Measurements from ENCODE around the gene FAM227A.
"Not testable (repeated sequence)": the region's sequence is repeated elsewhere in the genome, so short reads cannot be mapped to it uniquely, and the experiment has no call there.

FAM227A gene

GRCh38 chr22:38612217-38613006, 43.8 kb downstream of the FAM227A start:
- no peak overlapping the region for H3K4me3 Mint-ChIP-seq
- no peak overlapping the region for H3K27ac Mint-ChIP-seq
- H3K9me3 Mint-ChIP-seq: no peaks in the 10 kb centered on the region
- H3K4me1 Mint-ChIP-seq (ENCODE audit: low read depth): no peaks in the 10 kb centered on the region
- peaks cover 9% of the 10 kb centered on the region for H3K27me3 Mint-ChIP-seq (ENCODE audit: low read depth)
- no peak for DNase-seq (ENCODE audit: low spot score)
- H3K36me3 Mint-ChIP-seq (ENCODE audit: low read depth): no peaks in the 10 kb centered on the region

GRCh38 chr22:38611559-38611958, 44.6 kb downstream of the FAM227A start:
- Mint-ChIP-seq H3K27ac (no peak overlapping the region), H3K4me1 (ENCODE audit: low read depth) (no peaks in the 10 kb centered on the region), H3K4me3 (no peak overlapping the region), H3K9me3 (no peaks in the 10 kb centered on the region), H3K36me3 (ENCODE audit: low read depth) (no peaks in the 10 kb centered on the region), H3K27me3 (ENCODE audit: low read depth) (peaks cover 5% of the 10 kb centered on the region)
- no peak for DNase-seq (ENCODE audit: low spot score)

GRCh38 chr22:38610234-38610633, 46.0 kb downstream of the FAM227A start:
- Mint-ChIP-seq H3K4me3 (no peak overlapping the region), H3K36me3 (ENCODE audit: low read depth) (no peaks in the 10 kb centered on the region), H3K9me3 (no peaks in the 10 kb centered on the region), H3K4me1 (ENCODE audit: low read depth) (no peaks in the 10 kb centered on the region), H3K27ac (no peak overlapping the region), H3K27me3 (ENCODE audit: low read depth) (peaks cover 6% of the 10 kb centered on the region)
- no peak for DNase-seq (ENCODE audit: low spot score)

- Mint-ChIP-seq H3K27me3 (ENCODE audit: low read depth) (peaks cover 6% of the 10 kb centered on the region), H3K9me3 (no peaks in the 10 kb centered on the region), H3K4me3 (no peak overlapping the region), H3K36me3 (ENCODE audit: low read depth) (no peaks in the 10 kb centered on the region), H3K27ac (no peak overlapping the region), H3K4me1 (ENCODE audit: low read depth) (no peaks in the 10 kb centered on the region)
- DNase-seq (ENCODE audit: low spot score): no peak
Observed at GRCh38 chr22:38608992-38609750, 47.0 kb downstream of the FAM227A start.

GRCh38 chr22:38607680-38608079, 48.5 kb downstream of the FAM227A start:
- H3K27ac Mint-ChIP-seq: no peak overlapping the region
- no peak overlapping the region for H3K4me3 Mint-ChIP-seq
- no peaks in the 10 kb centered on the region for H3K4me1 Mint-ChIP-seq (ENCODE audit: low read depth)
- DNase-seq (ENCODE audit: low spot score): no peak
- H3K27me3 Mint-ChIP-seq (ENCODE audit: low read depth): peaks cover 6% of the 10 kb centered on the region
- no peaks in the 10 kb centered on the region for H3K9me3 Mint-ChIP-seq
- H3K36me3 Mint-ChIP-seq (ENCODE audit: low read depth): no peaks in the 10 kb centered on the region

GRCh38 chr22:38602166-38602565, 54.0 kb downstream of the FAM227A start:
- H3K4me3 Mint-ChIP-seq: no peak overlapping the region
- H3K4me1 Mint-ChIP-seq (ENCODE audit: low read depth): no peaks in the 10 kb centered on the region
- no peaks in the 10 kb centered on the region for H3K36me3 Mint-ChIP-seq (ENCODE audit: low read depth)
- H3K9me3 Mint-ChIP-seq: no peaks in the 10 kb centered on the region
- no peak overlapping the region for H3K27ac Mint-ChIP-seq
- peaks cover 12% of the 10 kb centered on the region for H3K27me3 Mint-ChIP-seq (ENCODE audit: low read depth)
- DNase-seq (ENCODE audit: low spot score): no peak

- Mint-ChIP-seq H3K4me3 (no peak overlapping the region), H3K27me3 (ENCODE audit: low read depth) (peaks cover 10% of the 10 kb centered on the region), H3K27ac (no peak overlapping the region), H3K9me3 (no peaks in the 10 kb centered on the region), H3K36me3 (ENCODE audit: low read depth) (no peaks in the 10 kb centered on the region), H3K4me1 (ENCODE audit: low read depth) (no peaks in the 10 kb centered on the region)
- DNase-seq (ENCODE audit: low spot score): no peak
Observed at GRCh38 chr22:38601221-38601764, 54.9 kb downstream of the FAM227A start.

- Mint-ChIP-seq H3K27me3 (ENCODE audit: low read depth) (peaks cover 9% of the 10 kb centered on the region), H3K9me3 (no peaks in the 10 kb centered on the region), H3K27ac (no peak overlapping the region), H3K36me3 (ENCODE audit: low read depth) (no peaks in the 10 kb centered on the region), H3K4me3 (no peak overlapping the region), H3K4me1 (ENCODE audit: low read depth) (no peaks in the 10 kb centered on the region)
- DNase-seq (ENCODE audit: low spot score): no peak
Observed at GRCh38 chr22:38599466-38599865, 56.7 kb downstream of the FAM227A start.

- not testable (repeated sequence) for H3K27me3 Mint-ChIP-seq (ENCODE audit: low read depth); H3K27ac Mint-ChIP-seq; DNase-seq (ENCODE audit: low spot score); H3K9me3 Mint-ChIP-seq; H3K4me3 Mint-ChIP-seq; H3K36me3 Mint-ChIP-seq (ENCODE audit: low read depth); H3K4me1 Mint-ChIP-seq (ENCODE audit: low read depth)
Observed at GRCh38 chr22:38582923-38583322, 73.3 kb downstream of the FAM227A start.

GRCh38 chr22:38578505-38578904, 77.7 kb downstream of the FAM227A start:
- no peak overlapping the region for H3K4me3 Mint-ChIP-seq
- no peaks in the 10 kb centered on the region for H3K9me3 Mint-ChIP-seq
- DNase-seq (ENCODE audit: low spot score): no peak
- H3K4me1 Mint-ChIP-seq (ENCODE audit: low read depth): no peaks in the 10 kb centered on the region
- no peak overlapping the region for H3K27ac Mint-ChIP-seq
- H3K36me3 Mint-ChIP-seq (ENCODE audit: low read depth): no peaks in the 10 kb centered on the region
- H3K27me3 Mint-ChIP-seq (ENCODE audit: low read depth): peaks cover 4% of the 10 kb centered on the region

GRCh38 chr22:38572065-38572464, 84.1 kb downstream of the FAM227A start:
- no peak for DNase-seq (ENCODE audit: low spot score)
- no peak overlapping the region for H3K4me3 Mint-ChIP-seq
- no peaks in the 10 kb centered on the region for H3K27me3 Mint-ChIP-seq (ENCODE audit: low read depth)
- no peaks in the 10 kb centered on the region for H3K9me3 Mint-ChIP-seq
- H3K4me1 Mint-ChIP-seq (ENCODE audit: low read depth): peaks cover 17% of the 10 kb centered on the region
- peaks cover 4% of the 10 kb centered on the region for H3K36me3 Mint-ChIP-seq (ENCODE audit: low read depth)
- H3K27ac Mint-ChIP-seq: no peak overlapping the region

- Mint-ChIP-seq H3K4me3 (peak overlapping the region; percentile 96), H3K4me1 (ENCODE audit: low read depth) (peaks cover 17% of the 10 kb centered on the region), H3K9me3 (no peaks in the 10 kb centered on the region), H3K27ac (peak overlapping the region; percentile 99), H3K36me3 (ENCODE audit: low read depth) (peaks cover 4% of the 10 kb centered on the region), H3K27me3 (ENCODE audit: low read depth) (no peaks in the 10 kb centered on the region)
- DNase-seq (ENCODE audit: low spot score): peak; percentile 22
Observed at GRCh38 chr22:38570779-38571364, 85.3 kb downstream of the FAM227A start.

GRCh38 chr22:38569972-38570778, 86.0 kb downstream of the FAM227A start, which contains the start of gene DMC1:
Gene DMC1, minus strand, starts transcription at chr22:38570183. Its CDS starts 1,927 bp downstream, at chr22:38568256.
- peaks cover 4% of the 10 kb centered on the region for H3K36me3 Mint-ChIP-seq (ENCODE audit: low read depth)
- peaks cover 17% of the 10 kb centered on the region for H3K4me1 Mint-ChIP-seq (ENCODE audit: low read depth)
- H3K27me3 Mint-ChIP-seq (ENCODE audit: low read depth): no peaks in the 10 kb centered on the region
- H3K4me3 Mint-ChIP-seq: peak within 1 kb of the TSS; percentile 96
- peak within 1 kb of the TSS; percentile 99 for H3K27ac Mint-ChIP-seq
- H3K9me3 Mint-ChIP-seq: no peaks in the 10 kb centered on the region
- peak; percentile 84 for DNase-seq (ENCODE audit: low spot score)

Data from T-helper 2 cell treated with Interferon-gamma antibody and Interleukin-4, amounts not matched to agents 5 μg/mL and 100 μg/mL, for 36 hours (primary cell).